HG03342 (cell line): Measurements from ENCODE around the gene RPS19BP1.

Experiments
- ATAC-seq: cut with Tn5 transposase; IDR thresholded peaks from one replicate; pipeline ENCODE4 v1.9.1; 2021; ENCODE audit warnings: mild to moderate bottlenecking, moderate library complexity; ENCODE audit not compliant: unreplicated experiment

RPS19BP1 gene, protein sequence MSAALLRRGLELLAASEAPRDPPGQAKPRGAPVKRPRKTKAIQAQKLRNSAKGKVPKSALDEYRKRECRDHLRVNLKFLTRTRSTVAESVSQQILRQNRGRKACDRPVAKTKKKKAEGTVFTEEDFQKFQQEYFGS

GRCh38 chr22:39532215-39533073, at the start of gene RPS19BP1:
RPS19BP1 (minus strand) TSS chr22:39532748; CDS start chr22:39532738, 10 bp downstream.
- peak; percentile 75 for ATAC-seq

- no peak for ATAC-seq
Measured at GRCh38 chr22:39581303-39581702, 48.8 kb upstream of the RPS19BP1 start.

DNA sequence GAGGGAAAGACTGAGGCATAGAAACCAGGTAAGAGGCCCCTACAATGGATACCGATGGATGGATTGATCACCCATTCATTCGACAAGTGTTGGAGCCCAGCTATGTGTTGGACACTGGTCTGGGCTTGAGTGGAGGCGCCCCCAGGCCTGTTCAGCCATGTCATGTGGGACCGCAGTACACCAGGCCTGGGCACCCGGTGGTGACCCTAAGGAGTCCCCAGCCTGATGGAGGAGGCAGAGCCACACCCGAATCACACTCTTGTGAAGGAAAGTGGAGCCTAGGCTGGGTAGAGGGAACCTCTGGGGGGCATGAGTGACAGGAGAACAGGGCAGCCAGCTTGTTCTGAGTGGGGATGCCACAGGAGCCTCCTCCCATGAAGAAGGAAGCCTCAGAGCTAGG, 48.2 kb upstream of the RPS19BP1 start:
- no peak for ATAC-seq

GRCh38 chr22:39580006-39580441, 47.5 kb upstream of the RPS19BP1 start:
- ATAC-seq, result no peak

DNA sequence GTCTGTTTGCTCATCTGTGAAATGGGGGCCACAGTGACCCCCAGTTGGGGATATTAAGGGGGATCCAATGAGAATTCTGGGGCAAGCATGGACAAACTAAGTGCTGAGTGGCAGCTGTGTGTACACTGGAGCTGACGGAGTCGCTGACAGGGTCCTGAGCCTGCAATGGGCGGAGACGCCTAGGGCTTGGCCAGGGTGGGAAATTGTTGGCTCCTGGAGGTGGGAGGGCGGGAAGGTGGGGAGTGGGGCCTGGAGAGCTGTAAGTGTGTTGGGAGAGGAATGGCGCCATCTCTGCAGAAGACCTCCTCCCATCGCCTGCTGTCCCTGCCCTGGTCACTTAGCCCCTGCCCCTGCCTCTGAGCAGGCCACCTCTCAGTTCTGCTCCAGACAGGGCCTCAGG, 45.4 kb upstream of the RPS19BP1 start:
- ATAC-seq, result no peak

GRCh38 chr22:39577366-39577765, 44.8 kb upstream of the RPS19BP1 start:
- no peak for ATAC-seq

DNA sequence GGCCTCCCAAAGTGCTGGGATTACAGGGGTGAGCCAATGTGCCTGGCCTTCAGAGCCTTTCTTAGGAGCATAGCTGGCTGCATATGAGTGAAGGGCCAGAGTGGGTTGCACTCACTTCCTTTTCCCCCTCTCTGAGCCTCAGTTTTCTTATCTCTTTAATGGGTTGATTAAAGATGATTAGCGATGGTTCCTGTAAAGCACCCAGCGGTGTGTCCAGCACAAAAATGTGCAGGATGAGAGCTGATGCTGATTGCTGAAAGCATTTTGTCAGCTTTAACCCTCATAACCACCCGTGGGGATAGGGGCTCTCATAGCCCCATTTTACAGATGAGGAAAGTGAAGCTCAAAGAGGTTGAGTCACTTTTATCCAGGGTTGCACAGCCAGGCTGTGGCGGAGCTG, 43.5 kb upstream of the RPS19BP1 start:
- no peak for ATAC-seq

GRCh38 chr22:39575552-39575825, 42.9 kb upstream of the RPS19BP1 start:
- ATAC-seq, result no peak

DNA sequence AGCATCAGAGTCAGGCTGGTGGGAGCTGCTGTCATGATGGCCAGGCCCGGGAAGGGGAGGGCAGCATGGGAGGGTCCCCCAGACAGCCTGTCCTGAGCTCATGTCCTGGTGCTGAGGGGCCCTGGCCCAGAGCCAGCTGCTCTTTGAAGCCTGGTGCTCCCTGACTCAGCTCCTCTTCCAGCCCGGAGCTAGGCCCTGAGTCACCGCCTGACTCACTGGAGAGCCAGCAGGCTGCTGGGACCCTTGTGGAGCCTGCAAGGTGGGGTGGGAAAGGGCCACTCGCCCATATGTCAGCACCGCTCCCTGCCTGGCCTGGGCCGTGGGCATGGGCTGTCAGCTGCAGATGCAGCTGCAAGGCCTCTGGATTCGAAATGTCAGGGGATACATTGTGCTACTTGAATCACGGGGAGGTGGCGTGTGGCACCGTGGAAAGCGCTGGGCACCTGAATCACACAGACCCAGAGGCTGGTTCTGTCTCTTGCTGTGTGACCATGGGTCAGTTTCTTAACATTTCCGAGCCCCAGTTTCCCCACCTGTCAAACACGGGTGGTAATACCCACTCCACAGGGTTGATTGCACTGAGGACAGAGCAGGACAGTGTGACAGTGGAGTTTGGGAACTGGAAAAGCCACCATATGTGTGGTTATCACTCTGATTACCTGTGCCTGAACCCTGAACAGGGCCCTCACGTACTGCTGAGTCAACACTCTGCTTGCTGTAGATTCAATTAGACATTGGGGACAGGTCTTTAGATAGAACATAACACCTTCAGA, 42.4 kb upstream of the RPS19BP1 start:
- ATAC-seq, result no peak

GRCh38 chr22:39571538-39571937, 39.0 kb upstream of the RPS19BP1 start:
- ATAC-seq, result no peak

DNA sequence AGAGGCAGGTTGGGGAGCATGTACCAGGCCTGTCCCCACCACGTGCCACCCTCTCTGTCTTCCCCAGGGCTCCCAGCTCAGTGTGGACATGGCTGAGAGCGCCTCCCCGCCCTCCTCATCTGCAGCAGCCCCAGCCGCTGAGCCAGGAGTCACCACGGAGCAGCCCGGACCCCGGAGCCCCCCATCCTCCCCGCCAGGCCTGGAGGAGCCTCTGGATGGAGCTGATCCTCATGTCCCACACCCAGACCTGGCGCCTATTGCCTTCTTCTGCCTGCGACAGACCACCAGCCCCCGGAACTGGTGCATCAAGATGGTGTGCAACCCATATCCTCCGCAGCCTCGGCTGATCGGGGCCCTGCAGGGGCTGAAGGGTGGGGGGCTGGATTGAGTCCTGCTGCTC, 38.1 kb upstream of the RPS19BP1 start, which contains the start of gene CACNA1I:
CACNA1I (plus strand) TSS at position 89 of the 400 bp plus-strand sequence; CDS start at position 89, 0 bp downstream.
- no peak for ATAC-seq

DNA sequence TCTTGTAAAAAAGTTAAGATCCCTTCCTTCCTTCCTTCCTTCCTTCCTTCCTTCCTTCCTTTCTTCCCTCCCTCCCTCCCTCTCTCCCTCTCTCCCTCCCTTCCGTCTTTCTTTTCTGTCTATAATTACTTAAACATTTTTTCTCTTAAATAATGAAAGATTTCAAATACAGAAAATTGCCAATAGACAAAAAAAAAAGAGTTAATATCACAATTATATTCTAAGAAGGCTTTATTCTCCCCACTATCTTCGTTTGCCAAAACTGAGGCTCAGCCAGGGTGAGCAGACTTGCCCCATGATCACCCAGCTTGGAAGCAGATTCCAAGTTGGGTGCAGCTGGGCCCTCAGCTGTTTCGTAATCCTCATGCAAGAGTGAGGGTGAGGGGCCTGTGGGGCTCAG, 37.7 kb upstream of the RPS19BP1 start:
- ATAC-seq, result no peak

DNA sequence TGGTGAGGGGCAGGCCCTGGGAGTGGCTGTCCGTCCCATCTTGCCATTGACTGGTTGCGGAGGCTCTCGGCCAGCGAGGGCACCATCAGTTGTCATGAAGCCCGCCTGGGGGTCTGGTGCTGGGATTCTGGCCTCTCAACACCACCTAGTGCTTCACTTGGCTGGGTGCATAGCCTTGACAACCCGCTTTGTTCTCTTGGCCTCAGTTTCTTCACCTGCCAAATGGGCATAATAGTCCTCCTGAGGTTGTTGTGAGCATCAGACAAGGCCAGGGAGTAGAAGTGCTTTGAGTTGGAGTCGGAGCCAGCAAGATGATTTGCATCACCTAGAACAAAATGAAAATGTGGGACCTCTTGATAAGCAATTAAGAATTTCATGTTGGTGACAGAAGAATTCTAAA, 36.5 kb upstream of the RPS19BP1 start:
- no peak for ATAC-seq

DNA sequence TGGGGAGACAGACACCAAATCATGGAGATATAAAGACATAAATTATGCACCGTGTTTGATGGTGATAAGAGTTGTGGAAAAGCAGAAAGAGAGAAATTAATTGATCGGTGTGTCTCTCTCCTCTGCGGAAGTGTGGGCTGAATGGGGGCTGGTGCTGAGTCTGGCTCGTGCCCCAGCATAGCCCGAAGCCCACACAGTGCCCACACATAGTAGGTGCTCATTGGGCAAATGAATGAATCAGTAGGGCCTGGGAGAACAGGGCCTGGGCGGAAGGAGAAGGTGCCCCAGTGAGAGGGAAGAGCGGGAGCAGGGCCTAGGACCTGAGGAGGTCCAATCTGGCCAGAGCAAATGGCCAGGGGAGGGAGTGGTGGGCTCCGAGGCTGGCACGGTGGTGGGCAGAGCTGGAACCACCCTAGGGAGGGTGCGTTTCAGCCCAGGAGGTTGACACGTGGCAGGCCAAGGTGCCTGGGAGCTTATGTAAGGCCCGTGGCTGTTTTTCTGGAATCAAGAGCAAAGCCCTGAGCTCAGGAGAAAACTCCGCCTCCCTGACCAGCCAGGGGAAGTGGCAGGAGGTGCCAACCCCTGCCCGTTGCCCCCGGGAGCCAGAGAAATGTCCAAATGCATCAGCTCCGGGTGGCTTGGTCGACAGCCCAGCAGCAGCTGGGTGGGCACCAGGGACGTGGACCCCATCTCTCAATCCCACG, 35.9 kb upstream of the RPS19BP1 start:
- no peak for ATAC-seq

DNA sequence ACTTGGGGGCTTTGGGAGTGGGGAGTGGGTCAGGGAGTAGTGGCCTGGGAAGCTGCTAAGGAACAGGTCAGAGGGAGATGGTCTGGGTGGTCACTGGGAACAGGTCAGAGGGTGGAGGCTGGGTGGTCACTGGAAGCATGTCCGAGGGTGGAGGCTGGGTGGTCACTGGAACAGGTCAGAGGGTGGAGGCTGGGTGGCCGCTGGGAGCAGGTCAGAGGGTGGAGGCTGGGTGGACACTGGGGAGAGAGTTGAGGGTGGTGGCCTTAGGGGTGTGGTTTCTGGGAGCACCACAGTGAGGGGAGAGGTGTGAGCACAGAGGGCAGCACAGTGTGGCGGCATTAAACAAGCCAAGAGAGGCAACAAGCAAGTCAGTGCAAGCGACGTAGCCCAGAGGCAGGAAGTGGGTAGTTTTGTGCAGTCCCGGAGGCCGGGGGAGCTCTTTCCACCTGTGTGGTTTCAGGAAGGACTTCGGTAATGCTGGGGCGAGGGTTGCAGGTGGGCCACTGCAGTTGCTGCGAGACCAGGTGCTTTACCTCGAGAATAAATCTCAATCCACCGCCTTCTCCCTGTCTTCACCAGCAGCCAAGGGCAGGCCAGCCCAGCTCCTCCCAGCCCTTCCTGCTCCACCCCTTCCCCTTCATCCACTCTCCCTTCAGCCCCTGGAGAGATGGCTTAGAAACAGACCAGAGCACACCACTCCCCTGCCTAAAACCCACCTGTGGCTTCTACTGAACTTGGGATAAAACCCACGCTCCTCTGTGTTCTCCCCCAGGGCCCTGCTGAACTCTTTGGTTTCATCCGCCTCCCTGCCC, 34.8 kb upstream of the RPS19BP1 start:
- ATAC-seq, result no peak

GRCh38 chr22:39565414-39565944, 32.9 kb upstream of the RPS19BP1 start:
- ATAC-seq, result no peak

GRCh38 chr22:39563571-39564428, 31.3 kb upstream of the RPS19BP1 start:
- no peak for ATAC-seq

DNA sequence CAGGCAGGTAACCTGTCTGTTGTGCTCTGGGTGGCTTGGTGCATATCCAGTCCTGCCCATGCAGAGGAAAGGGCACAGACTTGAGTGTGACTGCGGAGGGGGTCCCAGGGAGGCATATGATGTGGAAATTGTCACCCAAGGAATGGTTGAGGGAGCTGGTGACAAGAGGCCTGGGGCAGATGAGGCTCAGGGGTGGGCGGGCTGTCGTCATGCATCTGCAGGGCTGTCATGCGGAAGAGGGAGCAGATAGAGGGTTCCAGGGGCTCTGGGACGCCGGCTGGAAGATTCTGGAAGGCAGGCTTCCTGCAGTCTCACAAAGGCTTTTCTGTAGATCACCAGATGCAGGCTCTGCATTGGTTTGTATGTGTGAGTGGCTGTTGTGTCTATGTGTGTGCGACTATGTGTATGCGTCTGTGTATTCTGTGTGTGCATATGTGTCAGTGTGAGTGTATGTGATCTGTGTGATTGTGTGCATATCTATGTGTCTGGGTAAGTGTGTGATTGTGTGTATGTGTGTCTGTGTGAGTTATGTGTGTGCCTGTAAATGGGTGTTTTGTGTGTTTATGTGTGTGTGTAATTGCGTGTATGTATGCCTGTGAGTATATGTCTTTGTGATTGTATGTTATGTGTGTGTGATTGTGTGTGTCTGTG, 30.4 kb upstream of the RPS19BP1 start:
- ATAC-seq, result no peak

- no peak for ATAC-seq
Measured at GRCh38 chr22:39560127-39560526, 27.6 kb upstream of the RPS19BP1 start.
